Esophagus mucosa (tissue), 1 donor: ENCODE measurements around the gene CPEB4. TPM values are rescaled to one million over a fixed set of nuclear protein-coding genes. Genes with fewer than 3 reads are reported as not detected.

ENCODE experiments used
- ATAC-seq: fragments of 200-7000 bp; cut with Tn5 transposase; one replicate; pipeline ENCODE4 v1.9.1; 2020
- total RNA-seq: library from RNA; stranded (reverse); gene quantifications from one replicate; pipeline ENCODE4 v1.2.4, GENCODE V29; 2023
- donor health status: DM: yes; HTN: yes; CAD: no.

The CPEB4 gene
- 38.5 TPM for total RNA-seq

- peak; percentile 99 for ATAC-seq
Measured at GRCh38 chr5:173887610-173888472, at the start of gene CPEB4. Gene CPEB4 (plus strand): TSS chr5:173888349. CDS start chr5:173889734, 1,385 bp downstream.

- ATAC-seq: no peak
Measured at GRCh38 chr5:173839117-173839713, 48.9 kb upstream of the CPEB4 start.

GRCh38 chr5:173840111-173840983 is 47.8 kb upstream of the CPEB4 start:
- no peak for ATAC-seq

- no peak for ATAC-seq
Measured at GRCh38 chr5:173841710-173842109, 46.4 kb upstream of the CPEB4 start.

GRCh38 chr5:173843794-173844193 is 44.4 kb upstream of the CPEB4 start:
- no peak for ATAC-seq

- peak; percentile 23 for ATAC-seq
Measured at GRCh38 chr5:173845321-173845720, 42.8 kb upstream of the CPEB4 start.

- ATAC-seq: no peak
Measured at GRCh38 chr5:173846929-173847501, 41.1 kb upstream of the CPEB4 start.

- peak; percentile 78 for ATAC-seq
Measured at GRCh38 chr5:173848986-173849596, 39.1 kb upstream of the CPEB4 start.

- ATAC-seq: no peak
Measured at GRCh38 chr5:173849908-173850307, 38.2 kb upstream of the CPEB4 start.

GRCh38 chr5:173850659-173851058 is 37.5 kb upstream of the CPEB4 start:
- ATAC-seq: no peak

GRCh38 chr5:173851595-173852243 is 36.4 kb upstream of the CPEB4 start:
- no peak for ATAC-seq

GRCh38 chr5:173852790-173853359 is 35.3 kb upstream of the CPEB4 start:
- ATAC-seq: no peak

GRCh38 chr5:173853370-173854131 is 34.6 kb upstream of the CPEB4 start:
- no peak for ATAC-seq

- no peak for ATAC-seq
Measured at GRCh38 chr5:173855162-173855994, 32.8 kb upstream of the CPEB4 start.

GRCh38 chr5:173855995-173856656 is 32.0 kb upstream of the CPEB4 start:
- no peak for ATAC-seq

- ATAC-seq: no peak
Measured at GRCh38 chr5:173857234-173857633, 30.9 kb upstream of the CPEB4 start.

- ATAC-seq: no peak
Measured at GRCh38 chr5:173858021-173858669, 30.0 kb upstream of the CPEB4 start.

- no peak for ATAC-seq
Measured at GRCh38 chr5:173858670-173859407, 29.3 kb upstream of the CPEB4 start.
